ENCODE measurements around the gene KIAA1958. TPM values are rescaled to one million over a fixed set of nuclear protein-coding genes. Genes with fewer than 3 reads are reported as not detected.

Gene KIAA1958
- total RNA-seq, 1 experiment from 2014 or later, result 18.5 TPM

GRCh38 chr9:112552229-112553056 lies 65.8 kb downstream of the KIAA1958 start:
- Histone ChIP-seq H2AFZ (ENCODE audit: low read depth, low read length, poor library complexity, severe bottlenecking) (no peak overlapping the region), H3K4me3 (replicated peaks in 1 of 2; ENCODE audit: low read depth in 1 of 2, low read length in 2 of 2) (no peak overlapping the region), H3K27ac (ENCODE audit: low read depth, low read length) (no peak overlapping the region), H3K9me3 (ENCODE audit: control insufficient read depth in 1 of 2, insufficient read depth in 1 of 2, low read depth in 1 of 2, low read length in 2 of 2) (no peaks in the 10 kb centered on the region), H3K9me2 (ENCODE audit: insufficient read depth) (no peaks in the 10 kb centered on the region), H3K4me2 (ENCODE audit: low read length) (no peak overlapping the region), H3K4me1 (ENCODE audit: control insufficient read depth in 1 of 2, insufficient read depth in 2 of 2, low read length in 2 of 2) (peaks cover 7 to 13% of the 10 kb centered on the region in 2 experiments; a peak in 2 of 4 replicates), H3K9ac (ENCODE audit: low read length) (no peak overlapping the region), H4K20me1 (ENCODE audit: insufficient read depth) (no peaks in the 10 kb centered on the region), H3K36me3 (ENCODE audit: control insufficient read depth in 1 of 2, insufficient read depth in 2 of 2, low read length in 2 of 2) (no peaks in the 10 kb centered on the region), H3K79me2 (ENCODE audit: insufficient read depth, low read length) (no peaks in the 10 kb centered on the region; the same call in 1 of the 2 replicates), H3K27me3 (ENCODE audit: insufficient read depth, low read length) (no peaks in the 10 kb centered on the region)
- TF ChIP-seq SP1 (IDR thresholded peaks at IDR 0.05; ENCODE audit: low read depth), result no peak
- TF ChIP-seq EZH2 (IDR thresholded peaks at IDR 0.05), result no peak
- TF ChIP-seq YY1 (IDR thresholded peaks at IDR 0.05; ENCODE audit: extremely low read depth, insufficient replicate concordance, low read depth, low read length), result no peak
- TF ChIP-seq CEBPB (IDR thresholded peaks at IDR 0.05; ENCODE audit: low read depth), result no peak
- no peak for TF ChIP-seq CTCF (IDR thresholded peaks at IDR 0.05 in 2 of 3, conservative IDR thresholded peaks at IDR 0.05 in 1 of 3; ENCODE audit: borderline replicate concordance in 1 of 3, insufficient read depth in 1 of 3, low read depth in 2 of 3, low read length in 2 of 3)
- TF ChIP-seq SRF (IDR thresholded peaks at IDR 0.05; ENCODE audit: low read depth), result no peak
- TF ChIP-seq ZBTB33 (IDR thresholded peaks at IDR 0.05; ENCODE audit: extremely low read depth, insufficient replicate concordance, low read length), result no peak
- TF ChIP-seq POLR2A (IDR thresholded peaks at IDR 0.05; ENCODE audit: borderline replicate concordance, extremely low read depth, insufficient read depth, insufficient read length), result no peak
- TF ChIP-seq JUND (IDR thresholded peaks at IDR 0.05), result no peak
- TF ChIP-seq ZFX (IDR thresholded peaks at IDR 0.05), result no peak
- TF ChIP-seq ZNF274 (IDR thresholded peaks at IDR 0.05; ENCODE audit: low read depth, low read length), result no peak
- TF ChIP-seq EGR1 (IDR thresholded peaks at IDR 0.05; ENCODE audit: low read depth), result no peak
- TF ChIP-seq RAD21 (IDR thresholded peaks at IDR 0.05; ENCODE audit: low read depth), result no peak
- no peak for TF ChIP-seq FOSL1 (IDR thresholded peaks at IDR 0.05; ENCODE audit: low read depth)
- no peak for TF ChIP-seq MAX (IDR thresholded peaks at IDR 0.05)
- no peak for TF ChIP-seq SIN3A (IDR thresholded peaks at IDR 0.05; ENCODE audit: low read depth)
- TF ChIP-seq TCF7L2 (IDR thresholded peaks at IDR 0.05; ENCODE audit: borderline replicate concordance, extremely low read depth, insufficient read depth, insufficient read length), result no peak
- no peak for TF ChIP-seq REST (IDR thresholded peaks at IDR 0.05; ENCODE audit: low read depth)
- no peak for TF ChIP-seq ATF3 (IDR thresholded peaks at IDR 0.05)
- no peak for TF ChIP-seq CBX3 (IDR thresholded peaks at IDR 0.05; ENCODE audit: low read depth)
- no TSS peak for BruUV-seq (replicated peaks)
- ChIA-PET CTCF (no interaction called here), POLR2A (interaction anchor here (0.6 kb wide), 1 partner anchor 38 kb away, joined by 3 read pairs; no protein-coding TSS in a partner anchor), RAD21 (ENCODE audit: low non-redundant PET in 1 of 2, low total read pairs in 2 of 2, uncharacterized antibody in 2 of 2, unreplicated experiment in 2 of 2) (no interaction called here)
- no peak for DNase-seq (ENCODE audit: low read depth, low spot score)
- intact Hi-C loops (cut with micrococcal nuclease), result no loop called here
- no peak for ATAC-seq

All from HCT116 (cell line).